ENCODE measurements around the gene SLC22A31. TPM values are rescaled to one million over a fixed set of nuclear protein-coding genes. Genes with fewer than 3 reads are reported as not detected.

Gene SLC22A31
- total RNA-seq, 1 donor from 2014 or later: 0.26 TPM

DNA sequence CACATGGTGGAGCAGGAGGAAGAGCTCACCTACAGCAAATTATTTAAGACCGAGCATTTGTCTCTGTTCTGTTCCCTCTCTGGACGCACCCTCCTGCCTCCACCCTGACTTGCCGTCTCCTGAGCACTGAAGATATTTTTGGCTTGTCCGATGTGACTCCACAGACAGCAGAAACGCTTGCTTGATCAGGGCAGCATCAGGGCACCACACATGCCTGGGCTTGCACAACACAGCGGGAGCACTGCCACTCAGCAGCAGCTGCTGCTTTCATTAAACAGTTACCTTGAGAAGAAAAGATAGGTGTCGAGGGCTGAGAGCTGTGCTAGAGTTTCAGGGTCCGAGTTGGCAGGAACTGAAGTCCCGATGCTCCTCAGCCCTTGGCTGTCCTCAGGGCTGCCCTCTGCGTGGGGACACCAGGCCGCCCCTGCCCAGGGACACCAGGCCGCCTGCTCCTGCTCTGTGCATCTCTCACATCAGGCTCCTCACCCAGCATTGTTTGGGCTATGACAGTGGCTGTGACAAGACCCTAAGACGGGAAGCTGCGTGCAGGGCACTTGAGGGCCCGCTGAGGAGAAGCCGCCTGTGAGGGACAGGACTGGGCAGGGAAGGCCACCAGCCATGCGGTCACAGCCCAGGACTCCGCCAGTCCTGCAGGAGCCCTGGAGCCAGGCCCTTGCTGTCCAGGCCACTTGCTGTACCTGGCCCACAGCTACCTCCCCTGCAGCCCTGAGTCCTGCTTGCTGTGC is 50.1 kb downstream of the SLC22A31 start:
- DNase-seq (ENCODE audit: low read depth) (peak; percentile 61), FAIRE-seq (no peak)

GRCh38 chr16:89149386-89149785 is 51.0 kb downstream of the SLC22A31 start:
- no peaks in the 10 kb centered on the region for H3K27me3 ChIP-seq (ENCODE audit: control insufficient read depth, insufficient read depth, low read length)
- FAIRE-seq: no peak
- no peak for DNase-seq (ENCODE audit: low read depth)
- TF ChIP-seq, protein P1, sequence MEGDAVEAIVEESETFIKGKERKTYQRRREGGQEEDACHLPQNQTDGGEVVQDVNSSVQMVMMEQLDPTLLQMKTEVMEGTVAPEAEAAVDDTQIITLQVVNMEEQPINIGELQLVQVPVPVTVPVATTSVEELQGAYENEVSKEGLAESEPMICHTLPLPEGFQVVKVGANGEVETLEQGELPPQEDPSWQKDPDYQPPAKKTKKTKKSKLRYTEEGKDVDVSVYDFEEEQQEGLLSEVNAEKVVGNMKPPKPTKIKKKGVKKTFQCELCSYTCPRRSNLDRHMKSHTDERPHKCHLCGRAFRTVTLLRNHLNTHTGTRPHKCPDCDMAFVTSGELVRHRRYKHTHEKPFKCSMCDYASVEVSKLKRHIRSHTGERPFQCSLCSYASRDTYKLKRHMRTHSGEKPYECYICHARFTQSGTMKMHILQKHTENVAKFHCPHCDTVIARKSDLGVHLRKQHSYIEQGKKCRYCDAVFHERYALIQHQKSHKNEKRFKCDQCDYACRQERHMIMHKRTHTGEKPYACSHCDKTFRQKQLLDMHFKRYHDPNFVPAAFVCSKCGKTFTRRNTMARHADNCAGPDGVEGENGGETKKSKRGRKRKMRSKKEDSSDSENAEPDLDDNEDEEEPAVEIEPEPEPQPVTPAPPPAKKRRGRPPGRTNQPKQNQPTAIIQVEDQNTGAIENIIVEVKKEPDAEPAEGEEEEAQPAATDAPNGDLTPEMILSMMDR (IDR thresholded peaks at IDR 0.05; ENCODE audit: insufficient read depth, low read length, severe bottlenecking): no peak
- no peak overlapping the region for H3K4me3 ChIP-seq (ENCODE audit: low read depth, low read length)
- peaks cover 10% of the 10 kb centered on the region for H3K36me3 ChIP-seq (ENCODE audit: control insufficient read depth, insufficient read depth, low read length)

More for the DNA sequence above, 50.1 kb downstream of the SLC22A31 start:
- TF ChIP-seq, protein P1 (IDR thresholded peaks at IDR 0.05; ENCODE audit: insufficient read depth, low read length, severe bottlenecking): no peak
- Histone ChIP-seq H3K4me3 (ENCODE audit: low read depth, low read length) (no peak overlapping the region), H3K36me3 (ENCODE audit: control insufficient read depth, insufficient read depth, low read length) (peaks cover 8% of the 10 kb centered on the region), H3K27me3 (ENCODE audit: control insufficient read depth, insufficient read depth, low read length) (peaks cover 3% of the 10 kb centered on the region)

- no peak for FAIRE-seq
- TF ChIP-seq, protein P1 (IDR thresholded peaks at IDR 0.05; ENCODE audit: insufficient read depth, low read length, severe bottlenecking): no peak
- Histone ChIP-seq H3K4me3 (ENCODE audit: low read depth, low read length) (no peak overlapping the region), H3K27me3 (ENCODE audit: control insufficient read depth, insufficient read depth, low read length) (no peaks in the 10 kb centered on the region), H3K36me3 (ENCODE audit: control insufficient read depth, insufficient read depth, low read length) (peaks cover 10% of the 10 kb centered on the region)
- no peak for DNase-seq (ENCODE audit: low read depth)
These were observed 53.1 kb downstream of the SLC22A31 start for GRCh38 chr16:89147085-89147817.

- peaks cover 12% of the 10 kb centered on the region for H3K36me3 ChIP-seq (ENCODE audit: control insufficient read depth, insufficient read depth, low read length)
- no peak for DNase-seq (ENCODE audit: low read depth)
- H3K4me3 ChIP-seq (ENCODE audit: low read depth, low read length): no peak overlapping the region
- FAIRE-seq: no peak
- TF ChIP-seq, protein P1 (IDR thresholded peaks at IDR 0.05; ENCODE audit: insufficient read depth, low read length, severe bottlenecking): no peak
- H3K27me3 ChIP-seq (ENCODE audit: control insufficient read depth, insufficient read depth, low read length): no peaks in the 10 kb centered on the region
These were observed 53.9 kb downstream of the SLC22A31 start for GRCh38 chr16:89146211-89147005.

Other genes starting within 250 kb of the SLC22A31 start
- 0.13 and 0.26 TPM in 2 replicates for gene CBFA2T3, start 223.3 kb downstream of the SLC22A31 start, total RNA-seq
- 25.8 and 32.8 TPM in 2 replicates for gene ACSF3, start 106.7 kb downstream of the SLC22A31 start, total RNA-seq
- gene CDH15, start 28.8 kb downstream of the SLC22A31 start, total RNA-seq: under 0.01 TPM in 2 replicates
- gene ZNF778, start 17.2 kb upstream of the SLC22A31 start, total RNA-seq: 8.8 and 10.3 TPM in 2 replicates